ENCODE results near the gene BMP8B.
"Not testable (repeated sequence)": the region's sequence is repeated elsewhere in the genome, so short reads cannot be mapped to it uniquely, and the experiment has no call there.

Gene BMP8B, protein sequence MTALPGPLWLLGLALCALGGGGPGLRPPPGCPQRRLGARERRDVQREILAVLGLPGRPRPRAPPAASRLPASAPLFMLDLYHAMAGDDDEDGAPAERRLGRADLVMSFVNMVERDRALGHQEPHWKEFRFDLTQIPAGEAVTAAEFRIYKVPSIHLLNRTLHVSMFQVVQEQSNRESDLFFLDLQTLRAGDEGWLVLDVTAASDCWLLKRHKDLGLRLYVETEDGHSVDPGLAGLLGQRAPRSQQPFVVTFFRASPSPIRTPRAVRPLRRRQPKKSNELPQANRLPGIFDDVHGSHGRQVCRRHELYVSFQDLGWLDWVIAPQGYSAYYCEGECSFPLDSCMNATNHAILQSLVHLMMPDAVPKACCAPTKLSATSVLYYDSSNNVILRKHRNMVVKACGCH

GRCh38 chr1:39788758-39789570 is at the start of gene BMP8B:
Gene BMP8B, minus strand, starts transcription at chr1:39788865. Its CDS starts 380 bp downstream, at chr1:39788485.
- DNase-seq (ENCODE audit: low read depth in 2 of 2): peak; percentile 4 to 38

GRCh38 chr1:39836595-39837110 is 48.0 kb upstream of the BMP8B start:
- no peak for DNase-seq (ENCODE audit: low read depth in 2 of 2)

GRCh38 chr1:39835935-39836594 is 47.4 kb upstream of the BMP8B start:
- DNase-seq (ENCODE audit: low read depth in 2 of 2): no peak

GRCh38 chr1:39835110-39835509 is 46.4 kb upstream of the BMP8B start:
- DNase-seq (ENCODE audit: low read depth in 2 of 2): no peak

DNA sequence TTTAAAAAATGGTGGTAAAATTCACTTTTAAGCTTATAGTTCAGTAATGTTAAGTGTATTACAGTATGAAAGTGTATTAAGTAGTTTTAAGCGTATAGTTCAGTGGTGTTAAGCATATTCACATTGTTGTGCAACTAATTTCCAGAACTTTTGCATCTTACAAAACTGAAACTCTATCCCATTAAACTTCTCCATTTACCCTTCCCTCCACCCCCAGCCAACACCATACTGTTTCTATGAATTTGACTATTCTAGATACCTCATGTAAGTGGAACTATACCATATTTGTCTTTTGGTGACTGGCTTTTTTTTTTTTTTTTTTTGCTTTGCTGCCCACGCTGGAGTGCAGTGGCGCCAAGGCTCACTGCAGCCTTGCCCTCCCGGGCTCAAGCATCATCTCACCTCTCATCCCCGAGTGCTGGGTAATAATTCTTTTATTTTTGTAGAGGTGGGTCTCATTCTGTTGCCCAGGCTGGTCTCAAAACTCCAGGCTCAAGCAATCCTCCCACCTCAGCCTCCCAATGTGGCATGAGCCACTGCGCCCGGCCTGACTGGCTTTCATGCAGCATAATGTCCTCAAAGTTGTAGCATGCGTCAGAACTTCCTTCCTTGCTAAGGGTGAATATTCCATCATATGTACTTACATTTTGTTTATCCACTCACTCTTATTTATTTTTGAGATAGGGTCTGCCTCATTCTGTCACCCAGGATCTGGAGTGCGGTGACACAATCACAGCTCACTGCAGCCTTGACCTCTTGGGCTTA is 45.1 kb upstream of the BMP8B start:
- DNase-seq (ENCODE audit: low read depth in 2 of 2): no peak

DNA sequence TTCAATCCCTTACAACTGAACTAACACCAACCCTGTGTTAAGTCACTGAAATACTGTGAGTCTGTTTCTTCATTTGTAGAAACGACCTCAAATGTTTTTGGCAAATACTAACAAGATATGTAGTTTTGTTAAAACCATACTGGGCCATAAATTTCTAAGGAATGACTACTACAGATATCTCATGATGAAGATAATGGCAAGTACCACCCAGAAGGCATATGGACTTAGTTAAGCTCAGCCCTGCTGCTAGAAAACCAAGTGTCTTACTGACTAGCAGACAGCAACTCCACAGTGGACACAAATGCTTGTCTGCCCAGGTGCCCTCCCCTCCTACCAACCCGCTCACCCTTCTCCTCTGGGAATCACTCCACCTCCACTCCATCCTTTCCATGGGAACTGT is 44.5 kb upstream of the BMP8B start:
- no peak for DNase-seq (ENCODE audit: low read depth in 2 of 2)

DNA sequence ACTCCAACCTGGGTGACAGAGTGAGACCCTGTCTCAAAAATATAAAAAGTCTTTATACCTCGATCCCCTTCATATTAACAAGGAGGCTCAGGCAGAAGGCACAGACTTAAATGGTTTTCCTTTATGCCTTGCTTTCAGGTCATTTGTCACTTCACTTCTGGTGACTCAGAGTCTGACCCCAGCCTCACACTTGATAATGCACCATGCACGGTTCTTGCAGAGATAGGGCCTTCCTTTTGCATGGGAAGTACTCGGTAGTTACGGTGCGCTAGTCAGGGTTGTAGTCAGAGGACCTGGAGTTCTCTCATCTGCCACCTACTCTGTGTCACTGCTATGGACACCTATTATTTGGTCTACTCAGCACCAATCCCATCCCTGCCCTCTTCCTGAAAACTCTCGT is 43.6 kb upstream of the BMP8B start:
- DNase-seq (ENCODE audit: low read depth in 2 of 2): no peak

- no peak for DNase-seq (ENCODE audit: low read depth in 2 of 2)
Observed at GRCh38 chr1:39829791-39830533, 41.3 kb upstream of the BMP8B start.

DNA sequence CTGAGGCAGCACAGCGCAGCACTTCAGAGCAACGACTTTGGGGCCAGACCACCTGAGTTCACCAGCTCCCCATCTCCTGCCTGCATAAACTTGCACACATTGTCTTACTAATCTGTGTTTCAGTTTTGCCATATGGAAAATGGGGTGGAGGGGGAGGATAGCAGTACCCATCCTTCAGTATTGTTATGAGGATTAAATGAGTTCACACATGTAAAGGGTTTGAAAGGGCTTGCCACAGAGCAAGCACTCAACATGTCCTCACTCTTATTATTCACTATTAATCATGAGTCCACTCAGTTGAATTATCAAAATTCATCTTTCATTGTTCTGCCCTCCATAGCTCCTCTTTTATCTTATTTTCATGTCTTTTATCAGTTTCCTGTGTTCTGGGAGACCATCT is 40.1 kb upstream of the BMP8B start:
- no peak for DNase-seq (ENCODE audit: low read depth in 2 of 2)

DNA sequence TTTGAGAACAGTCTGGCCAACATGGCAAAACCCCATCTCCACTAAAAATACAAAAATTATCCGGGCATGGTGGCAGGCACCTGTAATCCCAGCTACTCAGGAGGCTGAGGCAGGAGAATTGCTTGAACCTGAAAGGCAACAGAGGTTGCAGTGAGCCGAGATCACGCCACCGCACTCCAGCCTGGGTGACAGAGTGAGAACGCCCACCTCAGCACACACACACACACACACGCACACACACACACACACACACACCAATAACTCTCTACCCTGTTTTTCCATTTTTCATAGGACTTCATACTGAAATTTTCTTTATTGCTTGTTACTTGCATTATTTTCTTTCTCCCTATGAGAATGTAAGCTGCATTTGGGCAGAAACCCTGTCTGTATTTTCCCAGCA is 39.6 kb upstream of the BMP8B start:
- not testable (repeated sequence) for DNase-seq (ENCODE audit: low read depth in 2 of 2)

- no peak for DNase-seq (ENCODE audit: low read depth in 2 of 2)
Observed at GRCh38 chr1:39827201-39827600, 38.5 kb upstream of the BMP8B start.

DNA sequence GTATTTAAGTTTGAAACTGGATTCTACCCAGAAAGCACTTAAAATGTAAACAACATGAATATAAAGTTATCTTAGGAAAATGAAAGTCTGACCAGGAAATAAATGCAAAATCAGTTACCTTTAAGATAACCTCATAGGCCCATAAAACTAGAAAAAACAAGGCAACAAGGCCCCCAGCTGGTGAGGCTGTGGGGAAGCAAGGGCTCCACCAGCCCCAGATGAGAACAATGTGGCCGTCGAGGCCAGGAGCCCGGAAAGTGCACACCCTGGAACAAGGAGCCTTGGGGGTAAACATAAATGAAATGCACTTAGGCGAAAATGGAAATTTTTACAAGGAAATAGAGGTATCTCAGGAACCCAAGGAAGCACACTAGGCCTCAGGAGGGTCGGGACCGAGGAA is 37.9 kb upstream of the BMP8B start:
- no peak for DNase-seq (ENCODE audit: low read depth in 2 of 2)

DNA sequence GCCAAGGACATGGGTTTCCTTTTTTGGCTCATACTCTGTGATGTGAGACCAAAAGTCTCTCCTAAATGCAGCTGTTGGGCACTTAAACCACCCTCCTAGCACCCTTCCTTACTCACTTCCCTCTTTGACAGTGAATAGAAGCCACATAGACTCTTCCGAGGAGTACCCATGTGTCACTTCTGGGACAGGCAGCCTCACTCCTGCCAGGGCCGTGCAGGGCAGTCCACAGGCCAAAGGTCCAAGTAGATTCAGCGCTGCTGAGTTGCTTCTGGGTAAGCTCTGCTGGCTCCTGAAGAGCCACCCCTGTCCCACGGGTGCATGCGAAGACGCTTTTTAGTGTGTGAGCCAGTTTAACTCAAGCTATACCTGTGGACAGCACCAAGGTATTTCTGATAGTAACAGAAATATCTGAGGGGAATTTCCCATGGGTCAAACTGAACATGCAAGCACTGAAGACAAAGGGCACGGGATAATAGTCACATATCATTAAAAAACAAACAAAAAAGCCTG is 36.8 kb upstream of the BMP8B start:
- no peak for DNase-seq (ENCODE audit: low read depth in 2 of 2)

DNA sequence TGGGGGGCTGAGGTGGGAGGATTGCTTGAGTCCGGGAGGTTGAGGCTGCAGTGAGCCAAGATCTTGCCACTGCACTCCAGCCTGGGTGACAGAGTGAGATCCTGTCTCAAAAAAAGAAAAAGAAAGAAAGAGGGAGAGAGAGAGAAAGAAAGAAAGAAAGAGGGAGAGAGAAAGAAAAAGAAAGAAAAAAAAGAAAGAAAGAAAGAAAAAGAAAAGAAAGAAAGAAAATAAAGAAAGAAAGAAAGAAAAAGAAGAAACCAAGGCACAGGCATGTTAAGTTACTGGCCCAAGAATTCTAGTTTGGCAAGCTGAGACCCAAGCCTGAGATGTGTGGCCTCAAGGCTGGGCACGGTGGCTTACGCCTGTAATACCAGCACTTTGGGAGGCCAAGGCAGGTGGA is 34.8 kb upstream of the BMP8B start:
- DNase-seq (ENCODE audit: low read depth in 2 of 2): not testable (repeated sequence)

DNA sequence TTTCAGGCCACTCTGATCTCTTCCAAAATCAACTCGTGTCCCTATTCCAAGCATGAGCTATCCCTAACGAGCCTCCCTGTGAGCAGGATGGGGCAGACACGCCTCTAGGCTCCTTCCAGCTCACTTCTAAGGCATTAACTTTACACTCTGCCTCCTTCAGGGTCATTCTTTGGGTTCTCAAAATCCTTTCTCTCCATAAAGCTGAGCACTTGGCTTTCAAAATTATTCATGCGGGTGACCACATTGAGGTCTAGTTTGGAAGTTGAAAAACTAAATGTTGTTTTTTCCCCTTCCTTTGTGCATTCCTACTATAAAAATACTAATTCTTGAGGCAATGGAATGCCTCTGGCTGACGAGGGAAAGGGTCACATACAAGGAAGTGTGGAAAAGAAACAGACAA is 33.5 kb upstream of the BMP8B start:
- DNase-seq (ENCODE audit: low read depth in 2 of 2): no peak

- DNase-seq (ENCODE audit: low read depth in 2 of 2): no peak
Observed at GRCh38 chr1:39819091-39819812, 30.6 kb upstream of the BMP8B start.

- no peak for DNase-seq (ENCODE audit: low read depth in 2 of 2)
Observed at GRCh38 chr1:39818482-39818881, 29.8 kb upstream of the BMP8B start.

GRCh38 chr1:39817091-39817932 is 28.6 kb upstream of the BMP8B start:
- peak; percentile 23 to 34 for DNase-seq (ENCODE audit: low read depth in 2 of 2)

Data from stimulated activated CD8-positive, alpha-beta memory T cell treated with anti-CD3 and anti-CD28 coated beads, Interleukin-15, amount 100 ng/mL, for 4 hours (primary cell).